Stimulated activated CD4-positive, alpha-beta T cell treated with anti-CD3 and anti-CD28 coated beads, Interleukin-2, amount 100 ng/mL, for 48 hours (primary cell): ENCODE results near the gene PLG.
"Not testable (repeated sequence)": the region's sequence is repeated elsewhere in the genome, so short reads cannot be mapped to it uniquely, and the experiment has no call there.

Experiments used
- DNase-seq, 2 donors: peaks; one replicate each; pipeline ENCODE4 v3.0.0-alpha.2; 2020

PLG gene

DNA sequence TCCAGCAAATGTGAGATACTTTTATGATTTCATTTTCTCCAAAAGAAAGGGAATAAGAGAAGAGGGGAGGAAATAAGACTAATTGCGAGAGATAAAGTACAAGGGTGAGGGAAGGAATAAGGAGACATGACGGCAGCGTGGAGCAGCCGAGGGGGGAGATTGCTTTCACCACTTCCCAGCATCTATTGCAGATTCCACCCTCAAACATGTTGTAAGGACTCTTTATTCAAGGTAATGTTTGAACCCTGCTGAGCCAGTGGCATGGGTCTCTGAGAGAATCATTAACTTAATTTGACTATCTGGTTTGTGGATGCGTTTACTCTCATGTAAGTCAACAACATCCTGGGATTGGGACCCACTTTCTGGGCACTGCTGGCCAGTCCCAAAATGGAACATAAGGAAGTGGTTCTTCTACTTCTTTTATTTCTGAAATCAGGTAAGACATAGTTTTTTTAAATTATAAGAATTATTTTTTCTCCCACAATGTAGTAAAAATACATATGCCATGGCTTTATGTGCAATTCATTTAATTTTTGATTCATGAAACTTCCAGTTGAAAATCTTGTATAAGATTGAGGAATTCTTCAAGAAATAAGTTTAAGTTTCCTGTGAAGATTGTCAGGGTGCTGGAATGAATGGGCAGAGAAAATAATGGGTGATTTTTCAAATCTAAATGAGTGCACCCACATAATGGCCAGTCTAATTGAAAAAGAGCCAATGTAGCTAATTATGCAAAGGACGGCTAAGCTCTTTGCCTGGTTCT lies at the start of gene PLG:
Gene PLG (plus strand): TSS at position 327 of the 763 bp plus-strand sequence. CDS start 61 bp downstream, at position 388.
- not testable (repeated sequence) for DNase-seq

- no peak for DNase-seq
These were observed 42.5 kb upstream of the PLG start for GRCh38 chr6:160659562-160659961.

DNA sequence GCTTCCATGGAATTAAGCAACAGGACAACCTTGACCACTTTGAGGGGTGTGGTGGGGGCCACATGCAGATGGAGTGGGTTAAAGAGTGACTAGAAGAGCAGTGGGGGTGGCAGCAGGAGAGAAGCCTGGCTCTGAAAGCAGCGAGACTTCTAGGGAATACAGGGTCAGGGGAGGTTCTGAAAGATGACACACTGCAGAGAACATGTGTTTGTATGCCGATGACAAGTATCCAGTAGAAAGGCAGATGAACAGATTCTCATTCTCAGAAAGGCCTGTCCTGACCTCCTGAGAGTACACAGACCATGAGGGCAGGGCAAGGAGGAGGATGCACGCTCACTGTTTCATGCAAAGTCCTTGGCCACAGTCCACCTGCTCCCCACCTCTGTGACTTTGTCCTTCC lies 40.8 kb upstream of the PLG start:
- no peak for DNase-seq

DNA sequence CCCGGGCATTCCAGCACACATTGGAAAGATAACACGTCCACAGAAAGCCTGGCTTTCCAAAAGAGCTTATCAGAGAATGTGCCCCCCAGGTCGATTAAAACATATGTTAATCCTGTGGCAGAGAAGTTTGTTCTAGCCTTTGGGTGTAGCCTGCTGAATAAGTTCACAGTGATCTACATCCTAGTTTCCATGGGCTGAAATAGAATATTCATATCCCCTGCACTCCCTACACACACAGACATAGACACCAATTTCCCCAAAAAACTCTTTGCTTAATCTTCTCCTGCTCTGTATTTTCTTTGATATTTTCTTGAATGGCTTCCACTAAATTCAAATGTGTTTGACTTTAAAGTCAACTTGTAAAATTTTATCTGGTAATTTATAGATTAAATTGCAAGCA lies 39.6 kb upstream of the PLG start:
- no peak for DNase-seq

DNA sequence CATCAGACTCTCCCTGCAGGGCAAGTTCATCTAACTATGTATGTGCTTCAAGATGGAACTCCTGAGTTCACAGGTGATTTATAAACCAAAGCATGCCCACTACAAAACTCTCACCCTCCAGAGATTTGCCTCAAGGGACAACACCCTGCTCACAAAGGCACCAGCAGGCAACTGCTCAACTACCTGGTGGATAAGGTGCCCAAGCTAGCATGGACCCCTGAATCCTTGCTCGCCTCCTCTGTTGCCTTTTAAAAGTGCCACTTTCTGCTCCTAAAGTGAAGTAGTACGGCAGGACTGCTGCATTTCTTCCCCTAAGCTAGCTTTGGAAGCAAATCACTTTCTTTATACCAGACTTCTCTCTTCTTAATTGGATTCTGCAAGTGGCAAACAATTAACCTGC lies 39.2 kb upstream of the PLG start:
- no peak for DNase-seq

DNA sequence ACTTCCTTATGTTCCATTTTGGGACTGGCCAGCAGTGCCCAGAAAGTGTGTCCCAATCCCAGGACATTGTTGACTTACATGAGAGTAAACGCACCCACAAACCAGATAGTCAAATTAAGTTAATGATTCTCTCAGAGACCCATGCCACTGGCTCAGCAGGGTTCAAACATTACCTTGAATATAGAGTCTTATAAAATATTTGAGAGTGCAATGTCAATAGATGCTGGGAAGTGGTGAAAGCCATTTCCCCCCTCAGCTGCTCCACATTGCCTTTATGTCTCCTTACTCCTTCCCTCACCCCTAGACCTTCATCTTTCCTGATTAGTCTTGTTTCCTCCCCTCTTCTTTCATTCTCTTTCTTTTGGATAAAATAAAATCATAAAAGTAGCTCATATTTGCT lies 37.8 kb upstream of the PLG start, which contains the start of gene LPA:
Gene LPA (minus strand): TSS at position 78 of the 400 bp plus-strand sequence. CDS start 61 bp downstream, at position 17.
- not testable (repeated sequence) for DNase-seq

DNA sequence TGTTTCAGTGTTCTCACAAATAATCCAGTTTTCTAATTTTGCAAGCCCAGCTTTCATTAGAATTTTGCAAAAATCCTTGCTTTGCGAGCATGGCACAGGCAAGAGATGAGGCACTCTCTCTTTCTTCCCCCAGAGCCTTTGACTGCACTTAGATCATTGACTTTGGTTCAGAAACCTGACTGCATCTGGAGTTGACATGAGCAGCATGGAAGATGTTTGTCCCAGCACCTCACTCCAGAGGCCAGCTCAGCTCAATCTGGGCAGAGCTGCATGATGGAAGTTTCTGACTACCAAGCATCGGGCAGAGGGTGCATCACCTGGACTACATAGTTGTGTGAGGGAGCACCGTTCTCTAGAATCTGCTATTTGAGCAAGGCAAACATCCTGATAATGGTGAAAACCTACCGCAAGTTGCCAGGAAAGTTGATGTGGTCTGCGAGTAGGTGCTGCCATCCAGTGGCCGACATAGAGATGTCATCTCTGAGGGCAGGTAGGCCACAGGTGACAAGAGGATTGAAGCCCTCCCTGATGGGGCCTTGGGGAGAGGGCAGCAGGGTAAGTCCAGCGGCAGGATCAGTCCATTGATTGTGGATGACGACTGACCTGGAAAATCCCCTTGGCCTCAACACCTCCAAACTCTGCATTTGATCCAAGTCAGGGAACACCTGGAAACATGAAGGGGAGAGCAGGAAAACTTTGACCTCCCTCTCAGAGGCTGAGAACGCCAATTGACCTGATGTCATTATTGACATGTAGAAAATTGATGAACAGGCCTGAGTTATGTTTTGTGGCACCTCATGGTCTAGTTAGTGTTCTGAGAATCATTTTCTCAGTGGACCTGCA lies 34.2 kb upstream of the PLG start:
- peak; percentile 17 to 21 for DNase-seq

DNA sequence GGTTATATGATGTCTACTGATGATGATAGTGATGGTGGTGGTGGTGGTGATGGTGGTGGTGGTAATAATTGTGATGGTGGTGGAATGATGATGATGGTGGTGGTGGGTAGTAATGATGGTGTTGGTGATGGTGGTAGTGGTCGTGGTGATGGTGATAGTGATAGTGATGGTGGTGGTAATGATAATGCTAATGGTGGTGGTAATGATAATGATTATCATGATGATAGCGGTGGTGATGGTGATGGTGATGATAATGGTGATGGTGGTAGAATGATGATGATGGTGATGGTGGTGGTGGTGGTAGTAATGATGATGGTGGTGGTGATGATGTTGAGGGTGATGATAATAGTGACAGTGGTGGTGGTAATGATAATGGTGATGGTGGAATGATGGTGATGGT lies 33.5 kb upstream of the PLG start:
- no peak for DNase-seq

DNA sequence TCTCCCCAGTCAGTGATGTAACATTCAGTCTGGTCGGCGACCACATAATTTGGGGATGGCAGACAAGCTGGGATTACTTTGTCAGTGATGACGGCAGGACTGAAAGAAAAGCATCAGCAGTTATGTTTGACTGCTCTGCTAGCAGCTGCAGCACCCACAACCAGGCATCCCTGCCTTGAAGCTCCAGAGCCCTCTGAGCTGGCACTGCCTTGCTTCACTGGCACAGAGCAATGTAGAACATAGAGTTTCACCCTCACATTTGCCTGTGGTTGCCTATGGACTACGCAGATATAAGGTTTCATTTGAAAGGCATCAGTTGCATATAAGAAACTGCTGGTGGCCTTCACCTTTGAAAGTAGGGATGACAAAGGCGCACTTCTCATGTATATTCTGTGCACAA lies 25.6 kb upstream of the PLG start:
- not testable (repeated sequence) for DNase-seq

DNA sequence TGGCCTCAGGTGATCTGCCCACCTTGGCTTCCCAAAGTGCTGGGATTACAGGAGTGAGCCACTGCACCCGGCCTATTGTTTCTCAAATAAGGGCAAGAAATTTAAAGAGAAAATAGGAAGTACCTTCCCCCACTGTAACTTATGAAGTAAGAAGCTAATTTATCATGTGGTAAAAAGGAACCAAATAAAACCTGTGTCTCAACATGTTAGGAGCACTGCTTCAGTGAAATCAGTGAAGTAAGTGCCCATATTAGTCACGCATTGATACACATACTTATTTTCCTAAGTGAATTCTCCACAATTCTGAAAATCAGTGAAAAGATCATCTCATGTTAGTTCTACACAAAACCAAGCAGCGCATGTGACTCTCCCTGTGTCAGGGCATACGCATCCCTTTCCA lies 23.8 kb upstream of the PLG start:
- no peak for DNase-seq

- DNase-seq, result no peak
These were observed 23.2 kb upstream of the PLG start for GRCh38 chr6:160678744-160679401.

GRCh38 chr6:160679402-160679769 lies 22.7 kb upstream of the PLG start:
- DNase-seq, result no peak

- DNase-seq, result not testable (repeated sequence)
These were observed 16.8 kb upstream of the PLG start for GRCh38 chr6:160685101-160685761.

DNA sequence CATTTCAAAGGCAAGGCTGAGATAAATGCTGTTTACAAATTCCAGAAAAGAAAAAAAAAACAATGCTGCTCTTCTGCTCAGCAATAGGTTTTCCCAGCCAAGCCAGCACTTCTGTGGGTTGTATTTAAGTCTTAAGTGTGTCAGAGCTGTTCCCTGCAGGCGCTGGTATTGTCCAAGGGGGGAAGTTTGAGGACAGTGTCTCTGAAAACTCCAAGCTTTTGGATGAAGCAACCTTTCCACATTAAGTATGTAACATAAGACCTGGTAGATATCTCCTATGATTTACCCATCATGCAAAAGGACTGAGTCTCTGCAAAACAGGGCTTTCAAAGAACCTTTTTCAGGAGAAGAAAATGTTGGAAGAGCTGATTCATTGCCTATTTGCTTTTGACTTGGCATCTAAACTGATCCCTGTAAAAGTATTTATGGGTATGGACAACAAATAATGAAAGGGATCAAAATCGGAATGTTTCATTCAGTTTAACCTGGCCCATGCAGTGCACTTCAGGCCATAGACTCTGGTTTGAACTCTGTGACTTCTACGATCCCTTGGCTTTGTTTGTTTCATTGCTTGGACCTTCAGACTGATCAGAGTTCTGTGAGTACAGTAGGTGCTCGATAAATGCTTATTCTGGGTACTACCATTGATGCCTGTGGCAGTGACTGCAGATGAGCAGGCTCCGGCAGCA lies 16.1 kb upstream of the PLG start:
- DNase-seq, result no peak

GRCh38 chr6:160690458-160690857 lies 11.6 kb upstream of the PLG start:
- no peak for DNase-seq

DNA sequence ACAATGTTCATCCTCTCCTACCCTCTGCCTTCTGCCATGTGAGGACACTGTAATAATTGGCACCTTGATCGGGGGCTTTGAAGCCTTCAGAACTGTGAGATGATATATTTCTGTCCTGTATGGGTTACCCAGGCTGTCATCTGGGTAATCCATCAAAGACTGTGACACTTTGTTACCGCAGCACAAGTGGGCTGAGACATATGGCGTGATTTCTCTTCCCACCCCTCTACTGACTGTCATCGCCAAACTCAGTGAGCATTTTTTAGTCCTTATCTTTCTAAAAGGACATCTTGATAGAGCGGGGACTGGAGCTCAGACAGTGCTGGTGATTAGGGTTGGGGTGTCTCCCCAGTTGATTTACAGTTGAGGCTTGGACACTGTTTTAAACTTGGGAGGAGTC lies 10.4 kb upstream of the PLG start:
- no peak for DNase-seq

DNA sequence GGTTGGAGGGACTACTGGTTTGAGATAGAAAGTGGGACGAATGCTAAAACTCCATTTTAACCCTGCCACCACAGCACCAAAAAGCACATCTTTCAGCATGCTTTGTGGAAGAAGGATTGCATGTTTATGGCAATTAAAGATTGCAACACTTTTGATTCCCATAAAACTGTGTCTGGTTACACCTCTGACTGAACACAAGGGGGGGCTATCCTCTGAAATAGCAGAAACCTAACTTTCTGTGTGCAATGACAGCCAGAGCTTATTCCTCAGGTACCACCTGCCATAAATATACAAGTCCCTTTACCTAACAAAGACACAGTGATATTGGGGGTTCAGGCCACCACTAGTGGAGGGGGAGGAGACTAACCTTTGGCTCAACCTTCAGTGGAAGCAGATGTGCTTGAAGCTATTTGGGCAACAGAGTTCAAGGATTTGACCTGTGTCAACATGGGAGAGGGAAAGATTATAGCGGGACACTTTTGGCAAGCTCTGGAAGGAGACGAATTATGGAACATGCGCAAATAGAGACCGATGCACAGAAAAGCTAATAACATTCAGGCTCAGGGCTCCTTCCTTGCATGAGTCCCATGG lies 9.6 kb upstream of the PLG start:
- DNase-seq, result no peak

DNA sequence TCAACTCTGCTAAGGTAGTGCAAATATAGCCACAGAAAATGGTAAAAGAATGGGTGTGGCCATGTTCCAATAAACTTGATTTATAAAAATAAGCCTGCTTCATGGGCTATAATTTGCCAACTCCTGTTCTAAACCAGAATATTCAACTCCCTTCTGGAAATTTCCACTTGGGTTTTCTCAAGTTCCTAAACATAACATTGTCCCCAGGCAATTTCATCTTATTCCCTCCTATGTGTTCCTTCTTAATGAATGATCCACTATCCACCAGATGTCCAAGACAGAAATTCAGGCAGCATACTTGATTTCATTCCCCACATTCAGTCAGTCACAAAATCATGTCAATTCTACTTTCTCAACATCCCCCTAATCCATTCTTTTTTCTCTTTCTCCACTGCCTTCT lies 7.0 kb upstream of the PLG start:
- DNase-seq, result not testable (repeated sequence)

DNA sequence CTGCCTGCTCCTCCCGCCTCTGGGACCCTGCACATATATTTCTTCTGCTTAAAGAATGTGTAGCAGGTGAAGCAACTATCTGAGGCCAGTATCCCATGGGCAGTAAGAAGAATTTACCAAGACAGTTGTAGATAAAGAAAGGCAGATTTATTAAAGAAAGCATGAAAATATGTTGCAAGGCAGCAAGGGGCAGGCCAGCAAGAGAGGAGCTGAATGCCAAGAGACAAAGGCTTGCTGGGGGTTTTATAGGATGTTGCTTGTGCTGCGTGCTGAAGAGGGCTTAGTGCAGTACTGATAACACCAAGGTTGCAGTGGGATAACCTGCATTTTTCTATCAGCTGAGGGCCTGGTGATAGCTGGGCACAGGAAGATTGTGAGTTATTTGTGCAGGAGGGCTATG lies 6.4 kb upstream of the PLG start:
- not testable (repeated sequence) for DNase-seq

DNA sequence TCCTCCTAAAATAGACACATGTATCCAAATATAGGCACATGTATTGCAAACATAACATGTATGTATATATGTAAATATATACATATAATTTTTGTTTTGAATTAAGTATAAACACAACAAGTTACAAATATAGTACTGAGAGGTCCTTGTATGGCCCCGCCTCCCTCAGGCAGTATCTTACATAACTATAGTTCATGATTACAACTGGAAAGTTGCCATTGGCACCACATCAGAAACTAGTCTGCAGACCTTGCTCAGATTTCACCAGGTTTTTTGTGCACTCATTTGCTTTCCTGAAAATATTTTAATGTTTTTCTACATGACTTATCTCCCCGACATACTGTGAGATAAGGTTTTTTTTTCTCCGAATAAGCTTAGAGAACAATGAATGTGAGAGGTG lies 5.2 kb upstream of the PLG start:
- DNase-seq, result not testable (repeated sequence)

- no peak for DNase-seq
These were observed 4.2 kb upstream of the PLG start for GRCh38 chr6:160697826-160698225.

GRCh38 chr6:160704688-160705087 lies 2.6 kb downstream of the PLG start:
- not testable (repeated sequence) for DNase-seq
